WI38 (cell line): ENCODE results near the gene CHID1.

Experiments
- H3K4me3 ChIP-seq: 2 replicates; pipeline ENCODE4 v1.5.1; 2011; ENCODE audit warnings: low read depth, mild to moderate bottlenecking, control low read depth, low read length
- CTCF ChIP-seq: IDR thresholded peaks from 2 replicates; pipeline ENCODE4 v1.5.1; 2012; ENCODE audit warnings: low read depth, mild to moderate bottlenecking, control low read depth, low read length

CHID1 gene

GRCh38 chr11:832529-833113 lies 78.0 kb downstream of the CHID1 start, which contains the start of gene CD151:
Gene CD151, plus strand, starts transcription at chr11:832952. Its CDS starts 3,118 bp downstream, at chr11:836070.
- peak within 1 kb of the TSS; percentile 74 for H3K4me3 ChIP-seq
- TF ChIP-seq CTCF: no peak

- TF ChIP-seq CTCF: no peak
- peak overlapping the region; percentile 52 for H3K4me3 ChIP-seq
Observed at GRCh38 chr11:831961-832528, 78.6 kb downstream of the CHID1 start.

- TF ChIP-seq CTCF: no peak
- no peak overlapping the region for H3K4me3 ChIP-seq
Observed at GRCh38 chr11:831118-831864, 79.3 kb downstream of the CHID1 start.

GRCh38 chr11:830295-831117 lies 80.1 kb downstream of the CHID1 start:
- TF ChIP-seq CTCF: no peak
- peak overlapping the region; percentile 17; the same call in 1 of the 2 replicates for H3K4me3 ChIP-seq

GRCh38 chr11:829847-830294 lies 80.7 kb downstream of the CHID1 start:
- H3K4me3 ChIP-seq: peak overlapping the region; percentile 16; the same call in 1 of the 2 replicates

More at GRCh38 chr11:829847-830294, 80.7 kb downstream of the CHID1 start:
- no peak for TF ChIP-seq CTCF
